ENCODE results near the gene OXNAD1. TPM values are rescaled to one million over a fixed set of nuclear protein-coding genes. Genes with fewer than 3 reads are reported as not detected.

OXNAD1 gene
- total and polyA plus RNA-seq, 2 of the 13 experiments (the other 11 are each of a cell fraction or from before 2014, with no cell fraction given), result 9.9 to 18.8 TPM

GRCh38 chr3:16265455-16265786 lies 409 bp downstream of the OXNAD1 start (continued):
- TF ChIP-seq ZNF318 (CRISPR knock-in tag; IDR thresholded peaks at IDR 0.05) (no peak), ZNF513 (CRISPR knock-in tag; conservative IDR thresholded peaks at IDR 0.05) (no peak), ZNF777 (CRISPR knock-in tag; IDR thresholded peaks at IDR 0.05) (0 out of 2 replicates have a peak, but pooled peaks have one; percentile 5), ZNF770 (CRISPR knock-in tag; IDR thresholded peaks at IDR 0.05) (no peak; the same call in 1 of the 2 replicates), ZNF317 (CRISPR knock-in tag; IDR thresholded peaks at IDR 0.05) (no peak), NR2F1 (CRISPR knock-in tag; IDR thresholded peaks at IDR 0.05) (no peak), GLI4 (CRISPR knock-in tag; IDR thresholded peaks at IDR 0.05; ENCODE audit: borderline replicate concordance) (no peak), HDAC1 (CRISPR knock-in tag; IDR thresholded peaks at IDR 0.05) (no peak), MIXL1 (CRISPR knock-in tag; IDR thresholded peaks at IDR 0.05) (peak; percentile 1; the same call in 1 of the 2 replicates), FOXP4 (CRISPR knock-in tag; IDR thresholded peaks at IDR 0.05) (0 out of 2 replicates have a peak, but pooled peaks have one; percentile 1), ZNF343 (CRISPR knock-in tag; IDR thresholded peaks at IDR 0.05) (no peak), ZNF512B (CRISPR knock-in tag; IDR thresholded peaks at IDR 0.05; ENCODE audit: borderline replicate concordance) (no peak)

Measured in HepG2 (cell line).